Measurements from ENCODE around the gene ADARB1.
"Not testable (repeated sequence)": the region's sequence is repeated elsewhere in the genome, so short reads cannot be mapped to it uniquely, and the experiment has no call there.

ADARB1 gene

DNA sequence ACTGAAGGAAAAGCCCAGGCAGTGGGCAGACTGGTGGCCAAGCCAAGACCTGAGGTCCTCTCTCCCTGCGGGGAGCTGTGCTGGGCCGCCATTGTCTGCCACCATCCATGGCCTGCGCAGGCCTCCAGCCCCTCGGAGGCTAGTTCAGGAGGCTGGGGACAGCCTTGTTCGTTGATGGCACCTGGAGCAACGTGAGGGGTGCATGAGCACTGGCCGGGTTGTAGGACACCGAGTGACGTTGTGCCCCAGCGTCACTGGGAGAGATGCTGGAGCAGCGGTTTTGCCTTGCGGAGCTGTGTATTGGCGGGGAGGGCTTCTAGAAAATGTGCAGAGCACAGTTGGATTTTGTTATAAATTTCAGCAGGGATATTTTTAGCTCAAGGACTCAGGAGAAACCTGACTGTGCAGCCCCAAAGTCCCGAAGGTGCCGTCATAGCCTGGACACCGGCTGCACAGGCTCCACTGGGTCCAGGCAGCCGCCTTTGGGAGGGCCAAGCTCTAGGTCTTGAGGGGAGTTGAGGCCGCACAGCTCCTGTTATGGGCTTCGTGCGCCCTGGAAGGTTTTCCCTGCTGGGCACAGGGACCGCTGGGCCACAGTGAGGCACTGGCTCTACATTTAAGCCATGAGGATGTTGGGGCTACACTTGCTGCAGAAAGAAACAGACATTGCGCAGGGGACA lies 48.2 kb upstream of the ADARB1 start (continued):
- TF ChIP-seq, protein P1, sequence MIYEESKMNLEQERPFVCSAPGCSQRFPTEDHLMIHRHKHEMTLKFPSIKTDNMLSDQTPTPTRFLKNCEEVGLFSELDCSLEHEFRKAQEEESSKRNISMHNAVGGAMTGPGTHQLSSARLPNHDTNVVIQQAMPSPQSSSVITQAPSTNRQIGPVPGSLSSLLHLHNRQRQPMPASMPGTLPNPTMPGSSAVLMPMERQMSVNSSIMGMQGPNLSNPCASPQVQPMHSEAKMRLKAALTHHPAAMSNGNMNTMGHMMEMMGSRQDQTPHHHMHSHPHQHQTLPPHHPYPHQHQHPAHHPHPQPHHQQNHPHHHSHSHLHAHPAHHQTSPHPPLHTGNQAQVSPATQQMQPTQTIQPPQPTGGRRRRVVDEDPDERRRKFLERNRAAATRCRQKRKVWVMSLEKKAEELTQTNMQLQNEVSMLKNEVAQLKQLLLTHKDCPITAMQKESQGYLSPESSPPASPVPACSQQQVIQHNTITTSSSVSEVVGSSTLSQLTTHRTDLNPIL (CRISPR knock-in tag; IDR thresholded peaks at IDR 0.05; ENCODE audit: low read depth), result no peak

GRCh38 chr21:45026826-45027225 lies 47.6 kb upstream of the ADARB1 start:
- no peak for ATAC-seq
- TF ChIP-seq TSHZ2 (CRISPR knock-in tag; IDR thresholded peaks at IDR 0.05), result no peak
- TF ChIP-seq OSR1 (CRISPR knock-in tag; IDR thresholded peaks at IDR 0.05), result no peak
- TF ChIP-seq CSDC2 (CRISPR knock-in tag; IDR thresholded peaks at IDR 0.05), result no peak
- TF ChIP-seq SNAI2 (CRISPR knock-in tag; IDR thresholded peaks at IDR 0.05), result no peak
- no peak for TF ChIP-seq BACH2 (CRISPR knock-in tag; IDR thresholded peaks at IDR 0.05; ENCODE audit: borderline replicate concordance)
- no peak for TF ChIP-seq RARB (CRISPR knock-in tag; IDR thresholded peaks at IDR 0.05)
- TF ChIP-seq, protein P2, sequence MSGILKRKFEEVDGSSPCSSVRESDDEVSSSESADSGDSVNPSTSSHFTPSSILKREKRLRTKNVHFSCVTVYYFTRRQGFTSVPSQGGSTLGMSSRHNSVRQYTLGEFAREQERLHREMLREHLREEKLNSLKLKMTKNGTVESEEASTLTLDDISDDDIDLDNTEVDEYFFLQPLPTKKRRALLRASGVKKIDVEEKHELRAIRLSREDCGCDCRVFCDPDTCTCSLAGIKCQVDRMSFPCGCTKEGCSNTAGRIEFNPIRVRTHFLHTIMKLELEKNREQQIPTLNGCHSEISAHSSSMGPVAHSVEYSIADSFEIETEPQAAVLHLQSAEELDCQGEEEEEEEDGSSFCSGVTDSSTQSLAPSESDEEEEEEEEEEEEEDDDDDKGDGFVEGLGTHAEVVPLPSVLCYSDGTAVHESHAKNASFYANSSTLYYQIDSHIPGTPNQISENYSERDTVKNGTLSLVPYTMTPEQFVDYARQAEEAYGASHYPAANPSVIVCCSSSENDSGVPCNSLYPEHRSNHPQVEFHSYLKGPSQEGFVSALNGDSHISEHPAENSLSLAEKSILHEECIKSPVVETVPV (CRISPR knock-in tag; IDR thresholded peaks at IDR 0.05), result no peak

- TF ChIP-seq RARB (CRISPR knock-in tag; IDR thresholded peaks at IDR 0.05) (no peak), ZNF70 (CRISPR knock-in tag; IDR thresholded peaks at IDR 0.05) (no peak), TOX (CRISPR knock-in tag; IDR thresholded peaks at IDR 0.05; ENCODE audit: borderline replicate concordance) (no peak), ISL1 (CRISPR knock-in tag; IDR thresholded peaks at IDR 0.05) (no peak), BACH2 (CRISPR knock-in tag; IDR thresholded peaks at IDR 0.05; ENCODE audit: borderline replicate concordance) (no peak), GLIS3 (CRISPR knock-in tag; IDR thresholded peaks at IDR 0.05) (no peak), OSR1 (CRISPR knock-in tag; IDR thresholded peaks at IDR 0.05) (no peak), ZC3H10 (CRISPR knock-in tag; IDR thresholded peaks at IDR 0.05) (no peak), PPARA (CRISPR knock-in tag; IDR thresholded peaks at IDR 0.05; ENCODE audit: borderline replicate concordance) (no peak), PATZ1 (CRISPR knock-in tag; IDR thresholded peaks at IDR 0.05; ENCODE audit: borderline replicate concordance) (no peak), ZFP3 (CRISPR knock-in tag; IDR thresholded peaks at IDR 0.05) (no peak), ARNTL (CRISPR knock-in tag; IDR thresholded peaks at IDR 0.05; ENCODE audit: borderline replicate concordance, low read depth) (no peak), TCF4 (CRISPR knock-in tag; IDR thresholded peaks at IDR 0.05; ENCODE audit: borderline replicate concordance) (no peak)
- ATAC-seq, result no peak
Observed at GRCh38 chr21:45027241-45028196, 46.9 kb upstream of the ADARB1 start.

- ATAC-seq, result not testable (repeated sequence)
Observed at GRCh38 chr21:45028645-45029044, 45.7 kb upstream of the ADARB1 start.
